Inflammatory macrophage treated with lipopolysaccharide for 4 hours (primary cell): ENCODE measurements around the gene ERC2.
"Not testable (repeated sequence)": the region's sequence is repeated elsewhere in the genome, so short reads cannot be mapped to it uniquely, and the experiment has no call there.

Source experiments
- DNase-seq: peaks from one replicate; pipeline ENCODE4 v3.0.0-alpha.2; 2020

Gene ERC2

DNA sequence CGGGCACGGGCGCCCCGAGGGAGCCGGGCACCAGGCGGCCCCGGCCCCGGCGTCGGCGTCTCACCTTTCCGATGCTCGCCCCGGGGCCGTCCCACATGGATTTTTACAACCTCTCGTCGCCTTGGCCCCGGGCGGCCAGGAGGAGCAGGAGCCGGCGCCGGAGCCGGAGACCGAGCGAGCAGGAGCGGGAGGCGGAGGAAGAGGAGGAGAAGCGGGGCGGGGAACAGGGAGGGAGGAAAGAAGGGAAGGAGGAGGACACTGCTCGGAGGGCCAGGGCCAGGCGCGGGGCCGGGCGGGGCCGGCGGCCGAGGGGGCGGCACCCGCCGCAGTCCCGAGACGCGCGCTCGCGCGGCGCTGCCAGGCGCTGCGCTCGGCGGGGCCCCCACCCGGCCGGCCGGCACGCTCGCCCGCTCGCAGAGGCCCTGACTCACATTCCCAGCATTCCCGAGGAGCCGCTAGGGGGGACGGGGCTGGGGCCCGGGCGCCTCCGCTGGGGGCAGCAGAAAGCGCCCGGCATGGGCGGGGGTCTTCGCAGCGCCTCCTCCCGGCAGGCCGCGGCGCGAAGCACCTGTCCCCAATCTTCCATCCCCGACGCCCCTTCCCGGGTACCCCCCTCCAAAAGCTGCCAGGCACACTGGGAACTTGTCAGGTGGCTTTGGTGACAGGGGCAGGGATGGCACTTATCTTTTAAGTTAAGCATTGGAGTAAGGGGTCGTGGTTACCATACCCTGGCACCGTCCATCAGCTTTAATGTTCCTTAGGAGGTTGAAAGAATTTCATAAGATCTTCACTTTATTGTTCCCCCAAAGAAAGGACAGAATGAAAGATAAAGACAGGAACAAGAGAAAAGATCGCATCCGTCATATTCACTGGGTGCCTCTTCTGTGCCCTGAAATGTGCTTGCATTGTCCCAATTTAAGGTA, at the start of gene ERC2:
ERC2 (minus strand) TSS at position 284 of the 923 bp plus-strand sequence.
- DNase-seq: no peak

DNA sequence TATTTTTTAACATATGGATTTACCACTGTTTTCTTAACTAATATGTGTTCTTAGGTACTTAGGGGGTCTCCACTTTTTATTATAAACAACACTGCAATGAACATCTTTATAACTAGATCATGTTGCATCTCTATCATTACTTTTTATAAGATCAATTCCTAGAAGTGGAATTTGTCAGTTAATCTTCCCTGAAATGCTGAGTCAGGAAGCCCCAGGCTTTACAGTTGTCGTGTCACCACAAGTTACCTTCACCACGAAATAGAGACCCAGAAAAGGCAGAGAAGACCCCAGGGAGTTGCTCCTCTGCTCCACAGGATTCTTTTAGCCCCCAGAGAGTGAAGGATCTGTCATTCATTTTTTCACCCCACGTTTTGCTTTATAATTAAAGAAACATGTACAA, 34.5 kb upstream of the ERC2 start:
- DNase-seq: no peak

DNA sequence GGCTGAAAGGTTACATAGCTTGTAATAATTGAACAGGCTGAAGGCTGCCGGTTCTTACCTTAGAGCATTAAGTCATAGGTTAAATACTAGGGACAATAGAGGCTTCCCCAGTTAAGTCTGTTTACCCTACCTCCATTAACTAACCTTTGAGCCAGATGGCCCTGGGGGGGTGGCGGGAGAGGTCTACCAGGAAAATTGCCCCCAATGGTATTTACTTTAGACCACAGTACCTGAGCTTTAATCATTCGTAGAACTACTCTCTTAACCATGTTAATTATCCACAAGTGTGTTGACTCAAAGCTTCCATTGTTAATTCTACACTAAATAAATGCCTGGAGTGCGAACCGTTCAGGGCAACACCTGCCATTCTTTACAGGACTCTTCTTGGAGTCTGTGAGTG, 28.1 kb upstream of the ERC2 start:
- DNase-seq: not testable (repeated sequence)

DNA sequence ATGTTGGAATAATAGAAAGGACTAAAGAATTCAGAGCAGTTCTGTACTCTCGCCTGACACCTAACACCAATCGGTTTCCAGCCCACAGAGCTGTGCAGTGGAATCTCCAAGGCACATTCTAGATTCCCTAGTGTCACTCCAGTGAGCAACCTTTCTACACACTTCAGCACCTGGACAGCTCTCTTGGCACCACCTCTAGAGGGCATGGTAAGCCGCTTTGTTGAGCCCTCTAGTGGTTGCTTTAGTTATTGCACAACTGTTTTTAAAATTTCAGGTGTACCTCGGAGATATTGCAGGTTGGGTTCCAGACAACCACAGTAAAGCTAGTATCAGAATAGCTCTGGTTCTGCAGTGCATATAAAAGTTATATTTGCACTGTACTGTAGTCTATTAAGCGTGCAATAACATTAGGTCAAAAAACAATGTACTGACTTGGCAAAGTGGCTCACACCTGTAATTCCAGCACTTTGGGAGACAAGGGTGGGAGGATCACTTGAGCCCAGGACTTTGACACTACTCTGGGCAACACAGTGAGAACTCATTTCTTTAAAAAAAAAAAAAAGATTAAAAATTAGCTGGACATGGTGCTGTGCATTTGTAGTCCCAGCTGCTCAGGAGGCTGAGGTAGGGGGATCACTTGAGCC, 26.5 kb upstream of the ERC2 start:
- peak; percentile 75 for DNase-seq

DNA sequence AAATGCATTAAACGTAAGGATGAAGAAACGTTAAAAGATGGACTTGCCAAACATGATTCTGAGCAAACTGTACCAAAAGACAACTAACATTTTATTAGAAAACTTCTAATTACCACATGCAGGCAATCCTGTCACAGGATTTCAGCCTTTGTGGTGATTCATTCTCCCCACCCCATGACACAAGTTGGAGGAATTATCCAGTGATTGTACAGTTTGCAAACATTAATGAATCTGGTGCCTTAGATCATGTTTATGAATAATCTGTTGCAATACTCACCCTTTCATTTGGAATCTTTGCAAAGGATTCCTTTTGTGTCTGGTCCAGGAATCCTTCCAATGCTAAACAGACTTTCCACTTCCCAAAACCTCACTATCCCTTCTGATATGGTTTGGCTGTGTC, 23.3 kb upstream of the ERC2 start:
- DNase-seq: no peak

DNA sequence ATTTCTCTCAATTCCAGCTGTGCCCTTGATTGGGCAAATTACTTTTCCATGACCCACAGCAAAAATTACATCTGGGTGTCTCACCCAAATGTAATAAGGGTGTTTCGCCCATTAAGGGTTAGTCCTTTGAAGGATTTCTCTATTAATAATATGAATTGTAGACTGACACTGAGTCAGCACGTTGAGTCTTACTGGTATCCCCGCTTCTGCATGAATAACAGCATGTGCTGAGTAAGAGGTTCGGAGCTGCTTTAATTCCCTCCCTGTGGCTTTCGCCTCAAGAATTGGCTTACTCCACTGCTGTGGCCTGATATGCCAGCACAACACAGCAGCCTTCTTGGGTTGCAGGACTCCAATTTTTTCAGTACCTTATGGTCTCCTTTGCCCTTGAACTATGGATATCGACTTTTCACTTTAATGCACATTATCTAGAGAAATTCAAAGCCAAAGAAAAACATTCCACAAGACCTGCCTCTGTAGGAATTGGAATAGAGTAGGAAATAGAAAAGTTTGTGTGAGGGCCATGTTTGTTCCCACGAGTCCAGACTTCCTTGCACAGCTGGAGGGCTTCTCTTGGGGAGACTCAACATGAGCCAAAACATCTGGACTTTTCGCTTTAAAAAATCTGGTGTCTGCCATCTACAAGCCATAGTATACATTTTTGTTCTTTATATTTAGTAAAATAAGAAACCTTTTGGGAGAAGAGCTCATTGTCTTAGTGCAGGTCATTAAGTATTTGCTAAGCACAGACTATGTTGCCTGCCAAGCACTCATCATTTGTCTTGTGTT, 20.7 kb upstream of the ERC2 start:
- DNase-seq: no peak

DNA sequence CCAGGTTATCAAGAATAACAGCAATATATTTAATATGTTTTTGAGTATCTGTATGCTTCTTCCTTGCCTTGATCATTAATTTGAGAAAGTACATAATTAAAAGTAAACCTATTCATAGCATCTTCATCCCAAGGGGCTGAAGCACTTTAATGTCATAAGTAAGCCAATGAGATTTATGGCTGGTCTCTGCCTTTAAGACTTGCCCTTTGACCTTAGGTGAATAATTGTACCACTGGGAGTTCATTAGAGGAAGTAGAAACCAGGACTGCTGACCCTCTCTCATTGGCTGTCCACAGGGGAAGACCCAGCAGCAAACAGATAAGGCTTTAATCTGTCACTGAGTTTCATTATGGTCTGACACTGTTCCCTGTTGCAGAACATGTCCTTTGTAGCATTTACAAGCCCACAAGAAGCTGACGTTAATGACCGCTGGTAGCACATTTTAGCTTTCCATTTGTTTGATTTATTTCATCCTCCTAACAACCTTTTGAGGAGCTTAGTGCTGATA, 16.3 kb upstream of the ERC2 start:
- DNase-seq: no peak

DNA sequence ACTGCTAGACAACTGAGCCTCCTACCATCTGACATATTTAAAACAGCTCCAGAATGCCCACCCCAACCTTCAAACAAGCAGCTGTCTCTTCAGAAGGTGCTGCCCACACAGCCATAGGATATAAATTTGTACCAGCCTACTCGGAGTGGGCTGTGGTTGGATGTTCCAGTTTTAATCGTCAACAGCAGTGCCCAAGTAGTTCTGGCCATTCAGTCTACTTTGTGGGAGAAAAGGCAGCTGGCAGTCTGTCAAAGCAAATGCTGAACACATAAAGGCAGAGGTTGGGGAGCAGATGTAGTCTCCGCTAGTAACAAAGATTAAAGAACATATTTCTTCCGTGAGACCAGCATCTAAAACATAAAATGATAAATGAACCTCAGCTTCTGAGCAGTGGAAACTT, 15.9 kb upstream of the ERC2 start:
- DNase-seq: no peak

DNA sequence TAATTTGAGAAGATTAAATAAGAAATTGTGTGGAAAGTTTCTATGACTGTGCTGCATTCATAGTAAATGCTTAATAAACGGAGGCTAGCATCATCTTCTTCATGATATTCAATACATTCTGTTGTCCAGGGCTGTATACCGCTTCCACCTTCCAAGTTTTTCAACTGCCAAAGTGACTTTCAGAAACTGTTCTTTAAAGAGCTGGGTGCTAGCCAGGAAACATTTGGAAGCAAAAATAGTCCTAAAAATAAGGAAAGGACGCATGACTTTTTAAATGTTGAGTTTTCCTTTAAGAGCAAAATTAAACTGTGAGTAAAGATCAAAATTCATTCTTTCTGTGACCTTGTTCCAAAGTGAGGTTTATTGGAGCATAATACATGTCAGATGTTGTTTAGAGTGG, 9.4 kb upstream of the ERC2 start:
- no peak for DNase-seq

DNA sequence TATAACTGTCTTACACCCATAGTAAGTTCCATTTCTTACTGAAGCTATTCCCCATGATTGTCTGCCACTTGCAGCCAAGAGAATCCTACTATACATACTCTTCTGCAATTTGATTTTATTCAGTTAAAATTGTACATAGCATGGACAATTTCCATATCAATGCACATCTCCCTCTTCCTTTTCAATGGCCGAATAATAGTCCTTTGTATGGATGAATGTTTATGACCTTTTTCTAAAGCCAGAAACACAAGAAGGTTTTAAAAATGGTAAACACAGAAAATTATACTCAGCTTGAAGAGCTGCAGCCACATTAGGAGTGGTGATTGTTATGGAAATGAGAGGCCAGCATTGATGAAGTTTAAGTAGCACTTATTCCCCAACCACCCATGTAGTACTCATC, 8.5 kb upstream of the ERC2 start:
- DNase-seq: no peak

DNA sequence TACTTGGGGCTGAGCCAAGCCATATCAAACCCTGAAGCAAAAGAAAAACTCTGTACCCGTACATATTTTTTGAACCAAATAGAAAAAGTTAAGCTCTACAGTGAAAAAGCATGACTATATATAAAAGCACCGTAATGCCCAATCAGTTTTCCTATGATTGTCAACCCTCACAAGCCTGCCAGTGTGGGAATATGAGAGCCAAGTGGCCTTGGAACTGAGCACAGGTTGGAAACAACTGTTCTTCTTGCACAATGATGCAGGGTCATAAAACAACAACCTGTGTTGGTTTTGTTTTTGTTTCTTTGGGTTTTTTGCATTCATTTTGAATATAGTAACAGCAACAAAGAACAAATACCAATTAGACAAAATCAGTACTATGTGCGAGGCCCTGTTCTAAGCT, 3.5 kb upstream of the ERC2 start:
- no peak for DNase-seq

DNA sequence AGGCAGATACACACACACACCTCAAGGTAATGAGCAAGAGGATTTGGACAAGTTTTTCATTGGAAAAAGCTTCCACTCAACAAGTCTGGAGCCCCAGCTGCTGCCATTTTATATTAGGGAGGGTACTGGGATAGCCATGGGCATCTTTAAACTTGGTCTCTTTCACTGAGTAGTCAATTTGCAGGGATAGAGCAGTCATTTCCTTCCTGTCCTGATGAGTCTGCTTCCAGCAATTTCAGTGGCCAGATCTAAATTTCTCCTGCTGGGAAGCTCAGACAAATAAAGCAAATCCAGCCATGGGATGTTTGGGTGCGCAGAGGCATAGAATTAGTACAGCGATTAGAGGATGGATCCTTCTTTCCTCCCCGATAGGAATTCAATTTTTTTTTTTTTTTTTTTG, 874 bp upstream of the ERC2 start:
- no peak for DNase-seq

DNA sequence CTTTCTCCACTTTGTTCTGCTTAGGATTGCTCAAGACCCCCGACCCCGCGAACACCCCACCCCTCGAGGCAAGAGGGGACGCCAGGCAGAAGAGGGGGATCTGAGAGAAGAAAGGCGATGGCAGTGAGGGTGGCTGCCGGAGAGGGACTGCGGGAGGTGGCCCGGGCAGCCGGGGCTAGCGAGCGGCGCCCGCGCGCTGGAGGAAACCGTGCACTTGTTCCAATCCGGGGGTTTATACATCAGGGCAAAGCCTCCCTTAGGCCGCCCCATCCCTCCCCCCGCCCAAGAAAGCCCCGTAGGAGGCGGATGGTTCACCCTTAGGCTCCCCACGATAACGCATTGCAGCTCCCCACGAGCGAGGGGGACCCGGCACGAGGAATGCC, 475 bp downstream of the ERC2 start:
- DNase-seq: no peak

DNA sequence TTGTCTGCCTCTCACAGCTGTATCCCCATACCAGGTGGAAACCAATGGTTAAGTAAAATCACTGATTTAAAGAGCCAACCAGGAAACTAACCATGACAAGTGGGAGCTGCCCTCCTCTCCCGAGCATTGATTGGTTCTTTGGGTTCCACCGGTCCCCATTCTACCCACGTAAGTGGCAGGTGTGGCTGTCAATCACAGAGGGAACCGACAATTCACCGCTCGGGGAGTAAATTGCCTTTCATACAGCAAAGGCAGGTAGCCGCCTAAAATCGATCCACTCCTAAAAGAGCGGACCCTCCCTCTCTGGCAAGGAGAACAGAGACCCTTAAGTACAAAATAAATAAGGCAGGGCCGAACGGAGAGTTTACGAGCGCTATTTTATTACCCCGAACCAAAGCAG, 1.2 kb downstream of the ERC2 start:
- no peak for DNase-seq

DNA sequence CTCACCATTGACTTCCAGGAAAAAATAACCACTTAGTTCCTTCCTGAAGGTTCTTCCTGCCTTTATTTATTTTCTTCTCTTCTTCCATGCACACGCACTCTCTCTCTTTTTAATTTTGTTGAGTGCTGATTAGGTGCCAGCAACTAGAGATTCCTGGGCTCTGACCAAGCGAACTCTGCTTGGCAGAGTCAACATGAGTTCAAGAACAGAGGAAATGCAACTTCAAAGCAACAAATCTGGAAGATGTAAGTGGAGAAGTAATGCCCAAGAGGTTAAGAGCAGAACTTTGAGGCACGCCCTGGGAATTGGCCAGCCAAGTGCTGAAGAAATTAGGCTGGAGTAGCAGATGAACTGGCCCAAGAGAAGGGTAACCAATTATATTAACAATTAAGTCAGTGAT, 8.5 kb downstream of the ERC2 start:
- DNase-seq: no peak

DNA sequence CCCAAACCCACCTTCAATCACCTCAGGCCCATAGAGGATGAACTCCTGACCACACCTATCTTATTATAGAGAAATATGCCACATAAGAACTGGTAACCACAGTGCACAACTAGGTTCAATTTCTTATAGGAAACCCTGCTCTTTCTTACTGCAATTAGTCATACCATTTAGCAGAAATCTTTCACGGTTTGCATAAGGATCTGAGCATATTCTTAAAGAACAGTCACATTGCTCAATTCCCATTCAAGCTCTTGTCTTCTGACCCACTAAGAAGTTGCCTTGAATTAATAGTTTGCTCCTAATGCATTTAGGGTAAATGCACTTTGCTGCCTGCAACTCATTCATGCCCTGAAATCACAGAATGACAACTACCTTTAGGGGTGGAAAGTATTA, 9.2 kb downstream of the ERC2 start:
- no peak for DNase-seq

DNA sequence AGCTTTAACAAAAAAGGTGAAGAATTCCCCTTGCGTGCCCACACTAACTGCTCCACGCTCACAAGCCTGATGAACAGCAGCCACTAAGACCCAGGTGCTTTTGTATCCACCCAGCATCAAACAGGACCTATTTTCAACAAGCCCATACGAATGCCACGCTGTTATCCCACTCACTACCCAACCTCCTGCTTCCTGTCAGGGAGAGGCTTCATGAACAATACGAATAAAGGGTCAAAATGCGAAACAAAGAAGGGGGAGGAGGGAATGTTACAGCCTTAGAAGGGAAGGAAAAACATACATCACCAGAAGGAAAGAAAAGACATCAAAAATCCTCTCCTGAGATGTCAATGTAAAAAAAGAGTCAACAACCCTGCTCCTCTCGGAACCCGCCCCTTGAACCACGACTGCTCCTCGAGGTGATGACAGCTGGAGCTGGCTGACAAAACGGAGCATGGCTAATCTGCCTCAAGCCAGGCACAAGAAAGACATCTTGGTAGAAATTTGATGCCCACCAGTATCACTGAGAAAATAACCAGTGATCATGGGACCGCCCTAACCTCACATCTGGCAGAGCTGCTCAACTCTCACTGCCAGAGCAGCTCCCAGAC, 9.7 kb downstream of the ERC2 start:
- no peak for DNase-seq

DNA sequence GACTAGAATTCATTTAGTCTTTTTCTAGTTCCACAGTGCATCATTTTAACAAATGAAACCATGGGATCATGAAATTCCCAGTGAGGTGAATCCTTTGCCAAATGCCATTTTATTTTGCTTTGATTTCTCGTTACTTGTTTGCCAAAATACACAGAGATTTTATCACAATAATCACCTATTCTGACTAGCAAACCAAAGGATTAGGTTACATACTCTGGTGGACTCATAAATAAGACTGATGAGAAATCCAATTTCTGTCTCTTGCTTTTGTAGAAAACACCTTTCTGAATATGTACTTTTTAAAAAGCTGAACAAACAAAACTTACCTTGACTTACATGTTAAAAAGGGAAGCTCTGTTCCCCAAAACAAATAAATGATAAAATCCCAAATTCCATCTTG, 12.2 kb downstream of the ERC2 start:
- no peak for DNase-seq

DNA sequence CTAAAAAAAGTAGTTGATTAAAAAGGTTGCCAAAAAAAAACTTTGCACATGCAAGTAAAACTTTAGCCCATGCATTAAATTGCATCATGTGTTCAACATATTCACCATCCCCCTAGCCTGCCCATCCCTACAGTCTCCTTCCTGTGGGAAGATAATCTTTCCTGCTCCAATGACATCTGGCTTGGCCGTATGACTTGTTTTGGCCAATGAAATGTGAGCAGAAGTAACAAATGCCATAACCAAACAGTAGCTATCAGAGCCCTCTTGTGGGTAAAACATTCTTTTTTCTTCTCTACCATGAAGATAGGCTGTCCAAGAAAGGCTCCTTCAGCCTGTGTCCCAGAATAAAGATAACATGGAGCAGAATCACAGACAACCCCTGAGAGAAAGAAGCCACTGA, 15.3 kb downstream of the ERC2 start:
- DNase-seq: no peak

DNA sequence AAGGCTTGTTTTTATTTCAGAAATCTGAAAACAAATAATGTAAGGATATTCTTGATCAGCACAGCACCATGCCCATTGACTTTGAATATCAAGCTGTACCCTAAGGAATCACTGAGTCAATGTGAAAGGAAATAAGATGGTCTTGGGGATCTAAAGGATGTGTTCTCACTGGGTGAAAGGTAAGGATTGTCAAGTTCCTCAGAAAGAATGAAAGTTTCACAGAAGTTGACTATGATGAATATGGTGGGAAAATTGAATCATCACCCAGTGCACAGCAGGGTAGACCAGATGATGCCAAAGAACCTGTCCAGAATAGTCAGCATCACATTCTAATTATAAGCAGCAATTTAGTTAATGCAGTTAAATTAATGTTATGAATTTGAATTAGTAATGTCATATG, 16.2 kb downstream of the ERC2 start:
- no peak for DNase-seq

DNA sequence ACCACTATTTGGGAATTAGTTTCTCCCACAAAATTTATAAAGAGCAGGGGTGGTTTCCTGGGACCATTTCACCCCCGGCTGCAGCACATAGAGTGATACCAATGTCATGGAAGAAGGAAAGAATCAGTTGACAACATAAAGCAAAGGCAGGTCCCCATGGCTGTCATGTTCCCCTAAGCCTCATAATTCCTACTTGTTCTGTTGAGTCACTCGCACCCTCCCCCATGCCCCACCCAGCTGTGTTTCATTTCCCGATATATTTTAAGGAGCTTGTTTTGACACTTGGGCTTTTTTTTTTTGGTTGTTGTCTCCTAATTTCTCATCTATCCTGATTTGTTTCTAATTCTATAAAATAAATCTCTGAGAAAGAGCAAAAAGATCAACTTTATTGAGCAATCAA, 24.9 kb downstream of the ERC2 start:
- DNase-seq: no peak

DNA sequence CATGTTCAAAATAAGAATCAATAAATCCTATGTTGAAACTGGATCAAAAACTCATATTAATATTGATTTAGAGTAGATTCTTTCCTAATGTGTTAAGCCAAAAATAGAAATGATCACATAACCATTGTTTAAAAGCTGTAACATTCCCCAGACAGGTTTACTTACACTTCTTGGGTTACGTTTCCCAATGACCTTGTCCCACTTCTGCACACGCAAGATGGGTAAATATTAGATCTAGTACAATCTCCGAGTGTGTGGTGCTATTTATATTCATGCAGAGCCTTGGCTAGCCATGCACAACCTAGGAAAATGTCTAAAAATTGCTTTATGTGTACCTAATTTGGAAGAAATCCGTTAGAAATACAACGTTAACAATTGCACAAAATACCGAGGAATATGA, 39.6 kb downstream of the ERC2 start:
- no peak for DNase-seq

DNA sequence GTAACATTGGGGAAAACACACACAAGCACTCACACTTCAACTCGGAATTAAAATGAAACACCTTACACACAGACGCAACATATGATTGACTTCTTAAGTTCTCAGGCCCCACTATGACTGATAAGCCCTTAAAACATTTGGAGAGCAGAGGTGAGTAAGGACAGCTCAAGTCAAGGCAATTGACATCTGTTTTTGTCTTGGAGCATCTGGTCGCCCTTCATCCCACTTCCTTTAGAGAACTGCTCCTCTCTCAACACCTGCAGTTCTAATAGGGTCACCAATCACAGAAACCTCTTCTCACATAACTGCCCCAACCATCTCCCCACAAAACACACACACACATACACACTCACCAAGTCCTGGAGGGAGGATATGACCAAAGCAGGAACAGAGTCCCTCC, 43.4 kb downstream of the ERC2 start:
- DNase-seq: no peak
